HepG2 (cell line): ENCODE measurements around the gene TFF2. TPM values are rescaled to one million over a fixed set of nuclear protein-coding genes. Genes with fewer than 3 reads are reported as not detected.

Source experiments
- HNF4G ChIP-seq, 2 experiments: sonication (generic) in 1 of 2; formaldehyde crosslinking in 1 of 2; IDR thresholded peaks; 2 replicates each; pipeline versions ENCODE4 v1.4.0 to v1.6.1; 2011 to 2020; ENCODE audit warnings: borderline replicate concordance in 2 of 2, low read depth in 2 of 2, mild to moderate bottlenecking in 2 of 2, low read length in 1 of 2, missing genetic modification reagents in 1 of 2, moderate library complexity in 1 of 2
- ONECUT2 ChIP-seq: sonication (generic); formaldehyde crosslinking; IDR thresholded peaks from 2 replicates; pipeline ENCODE4 v1.4.0; 2020; ENCODE audit warnings: missing genetic modification reagents
- PAWR ChIP-seq: sonication (generic); formaldehyde crosslinking; IDR thresholded peaks from 2 replicates; pipeline ENCODE4 v1.4.0; 2020; ENCODE audit warnings: missing genetic modification reagents, mild to moderate bottlenecking, borderline replicate concordance
- ZMYM4 ChIP-seq: sonication (generic); formaldehyde crosslinking; IDR thresholded peaks from 2 replicates; pipeline ENCODE4 v1.8.1; 2023; ENCODE audit warnings: mild to moderate bottlenecking, missing genetic modification reagents
- ZNF101 ChIP-seq: sonication (generic); formaldehyde crosslinking; IDR thresholded peaks from 2 replicates; pipeline ENCODE4 v1.4.0; 2020; ENCODE audit warnings: mild to moderate bottlenecking, low read depth, missing genetic modification reagents, borderline replicate concordance
- polyA plus RNA-seq, 8 experiments: library from polyadenylated mRNA; depleted of rRNA in 3 of 8; stranded (reverse) in 7 of 8; unstranded in 1 of 8; fragments of >200 nt; fragmentation: Illumina TruSeq in 4 of 8; extraction: Trizol in 4 of 8; gene quantifications; 2 replicates each; pipeline versions ENCODE4 v1.2.1 to v1.2.3, GENCODE V29; 2011 to 2016; ENCODE audit warnings: low read depth in 4 of 8, missing spikeins in 1 of 8, mixed read lengths in 1 of 8; ENCODE audit not compliant: insufficient read depth in 1 of 8
- total RNA-seq, 5 experiments: library from RNA; depleted of rRNA; stranded (reverse); fragments of >200 nt; fragmentation: Illumina TruSeq; extraction: Trizol; gene quantifications; 2 replicates each; pipeline ENCODE4 v1.2.3, GENCODE V29; 2016; ENCODE audit warnings: low read depth in 1 of 5
- TF ChIP-seq, protein P1 (sequence below): sonication (generic); formaldehyde crosslinking; IDR thresholded peaks from 2 replicates; pipeline ENCODE4 v1.4.0; 2020; ENCODE audit warnings: missing genetic modification reagents, borderline replicate concordance

The TFF2 gene
- total and polyA plus RNA-seq, 2 of the 13 experiments (the other 11 are each of a cell fraction or from before 2014, with no cell fraction given), result 1.5 TPM; not detected in 1

DNA sequence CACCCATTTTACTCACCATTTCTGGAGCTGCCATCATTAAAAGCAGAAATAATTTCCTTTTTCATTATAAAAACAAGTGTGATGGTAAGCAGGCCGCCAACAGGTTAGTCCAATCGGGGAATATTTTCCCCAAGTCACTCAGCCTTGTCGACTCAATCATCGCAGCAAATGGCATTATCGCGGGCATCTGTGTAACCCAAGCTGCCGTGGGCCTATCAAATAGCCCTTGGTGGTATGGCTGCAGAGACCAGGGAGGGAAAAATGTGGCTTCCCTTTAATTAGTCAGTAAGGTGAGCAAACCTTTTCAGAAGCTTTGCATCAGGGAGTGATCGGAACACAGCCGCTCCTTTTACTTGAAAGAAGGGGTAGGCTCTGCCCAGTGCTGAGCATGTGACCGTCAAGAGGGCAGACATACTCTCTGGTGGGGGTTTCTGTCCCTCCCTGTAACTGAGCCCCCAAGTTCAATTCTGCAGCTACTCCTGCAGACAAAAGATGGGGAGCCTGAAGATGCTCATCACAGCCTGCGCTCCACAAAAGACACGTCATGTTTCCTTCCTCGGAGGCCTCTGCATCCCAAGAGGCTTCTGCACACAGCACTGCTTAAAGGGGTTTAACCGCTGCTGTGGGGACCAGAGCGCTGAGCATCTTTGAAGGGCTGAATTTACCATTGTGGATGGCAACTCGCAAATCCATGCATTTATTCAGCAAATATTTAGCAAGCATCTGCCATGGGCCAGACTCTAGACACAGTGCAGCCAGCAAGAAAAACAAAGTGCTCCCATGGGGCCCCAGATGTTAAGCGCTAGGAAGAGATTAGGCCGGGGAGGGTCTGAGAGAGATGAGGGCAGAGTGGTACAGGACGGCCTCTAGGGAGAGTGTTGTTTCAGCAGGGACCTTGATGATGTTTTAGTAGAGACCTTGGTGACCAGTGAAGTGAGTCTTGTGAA is 46.3 kb upstream of the TFF2 start (continued):
- TF ChIP-seq, protein P1, sequence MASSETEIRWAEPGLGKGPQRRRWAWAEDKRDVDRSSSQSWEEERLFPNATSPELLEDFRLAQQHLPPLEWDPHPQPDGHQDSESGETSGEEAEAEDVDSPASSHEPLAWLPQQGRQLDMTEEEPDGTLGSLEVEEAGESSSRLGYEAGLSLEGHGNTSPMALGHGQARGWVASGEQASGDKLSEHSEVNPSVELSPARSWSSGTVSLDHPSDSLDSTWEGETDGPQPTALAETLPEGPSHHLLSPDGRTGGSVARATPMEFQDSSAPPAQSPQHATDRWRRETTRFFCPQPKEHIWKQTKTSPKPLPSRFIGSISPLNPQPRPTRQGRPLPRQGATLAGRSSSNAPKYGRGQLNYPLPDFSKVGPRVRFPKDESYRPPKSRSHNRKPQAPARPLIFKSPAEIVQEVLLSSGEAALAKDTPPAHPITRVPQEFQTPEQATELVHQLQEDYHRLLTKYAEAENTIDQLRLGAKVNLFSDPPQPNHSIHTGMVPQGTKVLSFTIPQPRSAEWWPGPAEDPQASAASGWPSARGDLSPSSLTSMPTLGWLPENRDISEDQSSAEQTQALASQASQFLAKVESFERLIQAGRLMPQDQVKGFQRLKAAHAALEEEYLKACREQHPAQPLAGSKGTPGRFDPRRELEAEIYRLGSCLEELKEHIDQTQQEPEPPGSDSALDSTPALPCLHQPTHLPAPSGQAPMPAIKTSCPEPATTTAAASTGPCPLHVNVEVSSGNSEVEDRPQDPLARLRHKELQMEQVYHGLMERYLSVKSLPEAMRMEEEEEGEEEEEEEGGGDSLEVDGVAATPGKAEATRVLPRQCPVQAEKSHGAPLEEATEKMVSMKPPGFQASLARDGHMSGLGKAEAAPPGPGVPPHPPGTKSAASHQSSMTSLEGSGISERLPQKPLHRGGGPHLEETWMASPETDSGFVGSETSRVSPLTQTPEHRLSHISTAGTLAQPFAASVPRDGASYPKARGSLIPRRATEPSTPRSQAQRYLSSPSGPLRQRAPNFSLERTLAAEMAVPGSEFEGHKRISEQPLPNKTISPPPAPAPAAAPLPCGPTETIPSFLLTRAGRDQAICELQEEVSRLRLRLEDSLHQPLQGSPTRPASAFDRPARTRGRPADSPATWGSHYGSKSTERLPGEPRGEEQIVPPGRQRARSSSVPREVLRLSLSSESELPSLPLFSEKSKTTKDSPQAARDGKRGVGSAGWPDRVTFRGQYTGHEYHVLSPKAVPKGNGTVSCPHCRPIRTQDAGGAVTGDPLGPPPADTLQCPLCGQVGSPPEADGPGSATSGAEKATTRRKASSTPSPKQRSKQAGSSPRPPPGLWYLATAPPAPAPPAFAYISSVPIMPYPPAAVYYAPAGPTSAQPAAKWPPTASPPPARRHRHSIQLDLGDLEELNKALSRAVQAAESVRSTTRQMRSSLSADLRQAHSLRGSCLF, result no peak
- TF ChIP-seq PAWR (CRISPR knock-in tag) (no peak), ONECUT2 (CRISPR knock-in tag) (no peak), HNF4G (IDR thresholded peaks at IDR 0.05; ENCODE audit: borderline replicate concordance, low read depth, low read length) (no peak), HNF4G (CRISPR knock-in tag; IDR thresholded peaks at IDR 0.05; ENCODE audit: borderline replicate concordance, low read depth) (no peak), ZNF101 (CRISPR knock-in tag) (no peak), ZMYM4 (CRISPR knock-in tag) (no peak)
